Measurements from ENCODE around the gene SLC25A47.
A peak's percentile ranks its signal among the peaks of the same experiment; 100 is the strongest.

SLC25A47 gene

DNA sequence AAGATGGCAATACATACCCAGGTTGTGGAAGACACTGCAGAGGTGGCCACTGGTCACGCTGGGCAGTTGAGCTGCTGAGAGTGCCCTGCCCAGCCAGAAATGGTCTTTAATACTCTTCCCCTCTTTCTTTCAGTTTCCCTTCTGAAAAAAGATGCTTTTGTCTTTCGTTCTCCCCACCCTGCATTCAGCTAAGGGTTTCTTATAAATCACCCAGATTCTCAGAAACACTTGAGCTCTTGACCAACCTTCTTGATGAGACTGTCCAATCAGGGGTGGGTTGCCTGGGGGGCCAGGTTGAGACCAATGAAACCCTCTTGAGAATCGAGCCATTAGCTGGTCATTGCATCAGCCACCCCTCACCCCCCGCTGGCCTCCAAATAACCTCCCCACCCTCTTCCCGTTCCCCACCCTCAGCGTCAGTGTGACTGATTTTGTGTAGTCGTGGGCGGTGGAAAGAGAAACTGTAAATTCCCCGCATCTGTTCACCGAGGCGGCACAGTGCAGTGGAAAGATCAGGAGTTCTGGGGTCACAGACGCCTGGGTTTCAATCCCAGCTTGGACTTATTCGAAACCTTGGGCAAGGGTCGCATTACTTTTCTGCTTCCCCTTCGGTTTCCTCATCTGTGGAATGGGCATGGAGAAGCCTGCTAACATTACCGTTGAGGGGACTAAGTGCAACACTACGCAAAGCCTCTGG is 52.3 kb downstream of the SLC25A47 start:
- no peaks in the 10 kb centered on the region for H3K27me3 Mint-ChIP-seq (ENCODE audit: low read depth)
- peaks cover 20% of the 10 kb centered on the region for H3K36me3 Mint-ChIP-seq (ENCODE audit: low read depth)
- peak overlapping the region; percentile 91 for H3K4me3 Mint-ChIP-seq
- H3K9me3 Mint-ChIP-seq, result no peaks in the 10 kb centered on the region
- peaks cover 37% of the 10 kb centered on the region for H3K4me1 Mint-ChIP-seq (ENCODE audit: low read depth)
- peak overlapping the region; percentile 95 for H3K27ac Mint-ChIP-seq

DNA sequence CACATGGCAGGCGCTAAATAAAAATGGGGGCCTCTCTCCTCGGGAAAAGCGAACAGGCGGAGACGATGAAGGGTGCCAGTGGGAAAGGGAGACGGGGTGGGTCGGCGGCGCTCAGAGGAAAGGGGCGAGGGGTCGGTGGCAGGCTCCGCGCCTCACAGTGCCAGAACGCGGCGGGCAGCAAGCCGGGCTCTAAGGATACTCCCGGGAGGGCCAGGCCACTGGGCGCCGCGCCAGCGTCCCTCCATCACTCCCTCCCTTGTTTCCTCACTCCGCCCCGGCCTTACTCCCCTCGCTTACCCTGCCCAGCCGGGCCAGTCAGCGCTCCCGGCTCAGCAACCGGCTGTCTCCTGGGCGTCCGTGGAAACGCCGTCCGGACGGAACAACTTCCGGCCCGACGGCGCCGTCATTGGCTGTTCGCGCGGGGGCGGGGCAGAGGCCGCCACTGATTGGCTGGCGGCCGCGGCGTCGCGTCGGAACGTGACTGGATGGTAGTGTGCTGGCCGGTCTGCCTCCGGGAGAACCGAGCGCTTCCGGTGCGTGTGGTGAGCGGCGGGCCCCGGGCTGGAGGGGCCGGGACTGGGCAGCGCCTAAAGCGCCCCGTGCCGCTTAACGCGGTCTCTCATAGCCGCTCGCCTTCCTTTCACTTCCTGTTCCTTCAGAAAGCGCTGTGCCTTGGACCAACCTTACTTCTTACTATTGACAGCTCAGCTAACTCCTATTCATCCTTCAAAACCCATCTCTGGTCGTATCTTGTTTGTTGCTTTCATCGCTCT is 53.0 kb downstream of the SLC25A47 start, which contains the start of gene WDR25:
Gene WDR25 (plus strand): TSS at position 523 of the 773 bp plus-strand sequence.
- peak within 1 kb of the TSS; percentile 91 for H3K4me3 Mint-ChIP-seq
- peaks cover 22% of the 10 kb centered on the region for H3K36me3 Mint-ChIP-seq (ENCODE audit: low read depth)
- H3K27ac Mint-ChIP-seq, result peak within 1 kb of the TSS; percentile 95
- peaks cover 39% of the 10 kb centered on the region for H3K4me1 Mint-ChIP-seq (ENCODE audit: low read depth)
- H3K27me3 Mint-ChIP-seq (ENCODE audit: low read depth), result no peaks in the 10 kb centered on the region
- no peaks in the 10 kb centered on the region for H3K9me3 Mint-ChIP-seq

DNA sequence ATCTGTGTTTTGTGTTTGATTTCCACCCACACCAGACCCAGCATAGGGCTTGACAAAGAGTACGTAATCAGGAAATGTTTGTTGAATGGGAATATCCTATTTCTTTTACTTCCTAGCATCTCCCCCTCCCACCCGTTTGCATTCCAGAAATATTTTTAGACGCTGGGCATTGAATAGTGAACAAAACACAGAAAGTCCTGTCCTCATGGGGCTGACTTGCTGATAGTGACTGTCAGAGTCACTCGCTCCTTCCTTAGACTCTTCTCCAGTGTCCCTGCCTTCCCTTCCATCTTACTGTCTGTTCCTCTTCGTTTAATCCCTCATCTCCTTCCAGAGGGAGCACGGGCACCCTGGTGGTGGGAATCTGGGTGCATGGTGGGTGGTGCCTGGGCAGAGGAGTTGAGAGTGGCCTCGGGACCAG is 53.6 kb downstream of the SLC25A47 start:
- Mint-ChIP-seq H3K4me3 (peak overlapping the region; percentile 91), H3K27me3 (ENCODE audit: low read depth) (no peaks in the 10 kb centered on the region), H3K27ac (peak overlapping the region; percentile 95), H3K9me3 (no peaks in the 10 kb centered on the region), H3K36me3 (ENCODE audit: low read depth) (peaks cover 22% of the 10 kb centered on the region), H3K4me1 (ENCODE audit: low read depth) (peaks cover 36% of the 10 kb centered on the region)
